SK-N-SH (cell line): ENCODE results near the gene WASF2. TPM values are rescaled to one million over a fixed set of nuclear protein-coding genes. Genes with fewer than 3 reads are reported as not detected.

Source experiments
- CTCF ChIA-PET: fragments of 300-600, 350-600 bp; formaldehyde crosslinking; extraction: SDS; loops from one replicate; lab custom pipeline; 2021; lab: Yijun Ruan, JAX
- POLR2A ChIA-PET: fragments of 350-600 bp; sonication (Branson Sonifier 250); formaldehyde crosslinking; extraction: SDS; loops from one replicate; lab custom pipeline; 2020; ENCODE audit warnings: antibody characterized with exemption, inconsistent platforms; lab: Yijun Ruan, JAX
- DNase-seq: peaks from one replicate; pipeline ENCODE4 v3.0.0; 2012
- H2AFZ ChIP-seq: fragments of 200-600 bp; sonication (generic); 2 replicates; pipeline ENCODE4 v1.8.1; 2016; ENCODE audit warnings: antibody characterized with exemption, mild to moderate bottlenecking, low read depth
- H3F3A ChIP-seq: fragments of 200-600 bp; sonication (generic); replicated peaks from 2 replicates; pipeline ENCODE3; 2016; ENCODE audit warnings: antibody characterized with exemption, mild to moderate bottlenecking; ENCODE audit not compliant: insufficient read depth
- H3K27ac ChIP-seq, 2 experiments: fragments of 200-500 bp in 1 of 2; fragments of 200-600 bp in 1 of 2; sonication (Bioruptor generic) in 1 of 2; sonication (generic), shearing (Covaris generic) in 1 of 2; 2 replicates each; pipeline versions ENCODE4 v1.5.1 to v1.6.1; 2014 to 2016; ENCODE audit warnings: low read depth in 2 of 2, inconsistent platforms in 1 of 2, low read length in 1 of 2, mild to moderate bottlenecking in 1 of 2, mixed read lengths in 1 of 2
- H3K27me3 ChIP-seq: fragments of 200-600 bp; sonication (generic), shearing (Covaris generic); 2 replicates; pipeline ENCODE4 v1.6.1; 2016; ENCODE audit warnings: mixed run types; ENCODE audit not compliant: insufficient read depth
- H3K36me3 ChIP-seq, 2 experiments: fragments of 200-500 bp in 1 of 2; fragments of 200-600 bp in 1 of 2; sonication (Bioruptor generic) in 1 of 2; sonication (generic) in 1 of 2; replicated peaks in 1 of 2; 2 replicates each; pipeline versions ENCODE3 to v1.5.1; 2014 to 2016; ENCODE audit warnings: low read length in 1 of 2, mild to moderate bottlenecking in 1 of 2; ENCODE audit not compliant: insufficient read depth in 2 of 2, control insufficient read depth in 1 of 2
- H3K4me1 ChIP-seq, 2 experiments: fragments of 200-500 bp in 1 of 2; fragments of 200-600 bp in 1 of 2; sonication (Bioruptor generic) in 1 of 2; sonication (generic), shearing (Covaris generic) in 1 of 2; 2 replicates each; pipeline versions ENCODE4 v1.5.1 to v1.6.1; 2014 to 2016; ENCODE audit warnings: low read depth in 1 of 2, low read length in 1 of 2, mixed run types in 1 of 2; ENCODE audit not compliant: insufficient read depth in 2 of 2, control insufficient read depth in 1 of 2
- H3K4me2 ChIP-seq: fragments of 200-600 bp; sonication (generic), shearing (Covaris generic); 2 replicates; pipeline ENCODE4 v1.6.1; 2017; ENCODE audit warnings: mixed run types
- H3K4me3 ChIP-seq, 2 experiments: fragments of 200-500 bp in 1 of 2; fragments of 200-600 bp in 1 of 2; sonication (Bioruptor generic) in 1 of 2; sonication (generic), shearing (Covaris generic) in 1 of 2; 2 replicates each; pipeline versions ENCODE4 v1.5.1 to v1.8.1; 2014 to 2016; ENCODE audit warnings: low read depth in 2 of 2, inconsistent platforms in 1 of 2, low read length in 1 of 2, mild to moderate bottlenecking in 1 of 2, mixed read lengths in 1 of 2, moderate library complexity in 1 of 2
- H3K79me2 ChIP-seq: fragments of 200-600 bp; sonication (generic); 2 replicates; pipeline ENCODE4 v1.8.1; 2017; ENCODE audit warnings: mild to moderate bottlenecking; ENCODE audit not compliant: insufficient read depth
- H3K9ac ChIP-seq: fragments of 200-600 bp; sonication (generic); 2 replicates; pipeline ENCODE4 v1.6.1; 2017; ENCODE audit warnings: mixed run types
- H3K9me2 ChIP-seq: fragments of 200-600 bp; sonication (generic); 2 replicates; pipeline ENCODE4 v1.6.1; 2017; ENCODE audit warnings: mixed run types
- H3K9me3 ChIP-seq: fragments of 200-600 bp; sonication (generic); 2 replicates; pipeline ENCODE4 v1.6.1; 2017; ENCODE audit warnings: mixed run types, mild to moderate bottlenecking, moderate library complexity
- H4K20me1 ChIP-seq: fragments of 200-600 bp; sonication (generic); 2 replicates; pipeline ENCODE4 v1.6.1; 2017; ENCODE audit warnings: mild to moderate bottlenecking, mixed run types; ENCODE audit not compliant: insufficient read depth
- CHD2 ChIP-seq: fragments of 150-350 bp; IDR thresholded peaks from 2 replicates; pipeline ENCODE4 v1.6.1; 2018; ENCODE audit warnings: low read length; ENCODE audit not compliant: partially characterized antibody
- EP300 ChIP-seq, 2 experiments: IDR thresholded peaks; 2 replicates each; pipeline versions ENCODE4 v1.4.0 to v1.6.1; 2012; ENCODE audit warnings: borderline replicate concordance in 1 of 2, low read depth in 1 of 2, low read length in 1 of 2
- FOXM1 ChIP-seq: IDR thresholded peaks from 2 replicates; pipeline ENCODE4 v1.4.0; 2012; ENCODE audit warnings: low read depth, mild to moderate bottlenecking
- GABPA ChIP-seq: IDR thresholded peaks from 2 replicates; pipeline ENCODE4 v1.4.0; 2012; ENCODE audit warnings: low read depth, mild to moderate bottlenecking
- GATA2 ChIP-seq: sonication (generic); formaldehyde crosslinking; IDR thresholded peaks from 2 replicates; pipeline ENCODE4 v1.5.0; 2020; ENCODE audit warnings: mild to moderate bottlenecking, missing genetic modification reagents
- JUND ChIP-seq: IDR thresholded peaks from 2 replicates; pipeline ENCODE4 v1.4.0; 2012
- NFIC ChIP-seq: IDR thresholded peaks from 2 replicates; pipeline ENCODE4 v1.4.0; 2012; ENCODE audit warnings: borderline replicate concordance
- NRF1 ChIP-seq: IDR thresholded peaks from 2 replicates; pipeline ENCODE4 v1.6.1; 2012; ENCODE audit warnings: low read depth, mild to moderate bottlenecking, low read length
- RAD21 ChIP-seq: IDR thresholded peaks from 2 replicates; pipeline ENCODE4 v1.6.1; 2012; ENCODE audit warnings: mild to moderate bottlenecking, low read length
- RFX5 ChIP-seq: IDR thresholded peaks from 2 replicates; pipeline ENCODE4 v1.6.1; 2012; ENCODE audit warnings: mild to moderate bottlenecking, improper control_type of control experiment, low read length
- RXRA ChIP-seq: IDR thresholded peaks from 2 replicates; pipeline ENCODE4 v1.4.0; 2012; ENCODE audit warnings: low read depth, mild to moderate bottlenecking, borderline replicate concordance
- SIN3A ChIP-seq: IDR thresholded peaks from 2 replicates; pipeline ENCODE4 v1.6.1; 2012; ENCODE audit warnings: low read depth, mild to moderate bottlenecking, low read length, moderate library complexity, borderline replicate concordance
- SMC3 ChIP-seq: IDR thresholded peaks from 2 replicates; pipeline ENCODE4 v1.6.1; 2012; ENCODE audit warnings: low read depth, low read length, improper control_type of control experiment
- TAF1 ChIP-seq: IDR thresholded peaks from 2 replicates; pipeline ENCODE4 v1.6.1; 2012; ENCODE audit warnings: low read depth, mild to moderate bottlenecking, low read length, moderate library complexity, borderline replicate concordance
- TCF12 ChIP-seq: IDR thresholded peaks from 2 replicates; pipeline ENCODE4 v1.4.0; 2012
- TEAD4 ChIP-seq: IDR thresholded peaks from 2 replicates; pipeline ENCODE4 v1.4.0; 2012; ENCODE audit warnings: mild to moderate bottlenecking, borderline replicate concordance; ENCODE audit not compliant: insufficient read depth
- WGBS: methylation state at CpG from one replicate; pipeline ENCODE4 v1.1.6; 2017; ENCODE audit warnings: low lambda C conversion rate; 5-methylcytosine and 5-hydroxymethylcytosine counted together
- polyA plus RNA-seq, 3 experiments: library from polyadenylated mRNA; depleted of rRNA; stranded (reverse); fragments of >200 nt; gene quantifications; 2 replicates each; pipeline ENCODE4 v1.2.3, GENCODE V29; 2012
- TF ChIP-seq, protein P1 (sequence below): fragments of 200-600 bp; sonication (generic); IDR thresholded peaks from 2 replicates; pipeline ENCODE4 v1.6.1; 2017; ENCODE audit warnings: antibody characterized with exemption, mild to moderate bottlenecking, moderate library complexity
- TF ChIP-seq, protein P2 (sequence below): IDR thresholded peaks from 2 replicates; pipeline ENCODE4 v1.4.0; 2012; ENCODE audit warnings: low read depth, borderline replicate concordance
- TF ChIP-seq, protein P3 (sequence below): IDR thresholded peaks from 2 replicates; pipeline ENCODE4 v1.4.0; 2012; ENCODE audit warnings: low read depth
- TF ChIP-seq, protein P4 (sequence below): IDR thresholded peaks from 2 replicates; pipeline ENCODE4; 2012

The WASF2 gene
- polyA plus RNA-seq, 1 of the 3 experiments (the other 2 are of a cell fraction) = 27.1 TPM

DNA sequence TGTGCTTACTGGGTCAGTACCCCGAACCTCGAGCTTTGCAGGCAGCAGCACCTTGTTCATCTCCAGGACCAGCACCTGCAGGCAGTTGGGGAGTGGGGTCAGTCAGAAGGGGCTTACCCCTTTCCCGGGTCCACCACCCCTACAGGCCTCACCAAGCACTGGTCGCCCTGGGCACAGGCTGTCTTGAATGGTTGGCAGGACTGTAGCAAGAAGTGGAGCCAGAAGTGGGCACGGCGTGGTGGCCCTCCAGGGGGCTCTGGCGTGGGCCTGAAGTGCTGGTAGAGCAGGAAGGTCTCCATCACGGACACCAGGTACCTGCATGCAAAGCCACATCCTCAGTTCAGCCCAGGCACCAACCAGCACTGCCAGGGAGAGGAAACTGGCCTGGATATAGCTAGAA is 128.4 kb downstream of the WASF2 start:
- H3F3A ChIP-seq = no peaks in the 10 kb centered on the region
- no peaks in the 10 kb centered on the region for H4K20me1 ChIP-seq
- CTCF ChIA-PET = interaction anchor here (1.0 to 2.5 kb wide), 8 partner anchors 8 to 245 kb away, joined by 3 to 10 read pairs (median 6); partner anchors contain the start of gene GPR3
- peaks cover 9% of the 10 kb centered on the region; the same call in 1 of the 2 replicates for H3K79me2 ChIP-seq
- H3K27me3 ChIP-seq = no peaks in the 10 kb centered on the region
- no peaks in the 10 kb centered on the region for H3K9me2 ChIP-seq
- no peak overlapping the region for H2AFZ ChIP-seq
- TF ChIP-seq, protein P1, sequence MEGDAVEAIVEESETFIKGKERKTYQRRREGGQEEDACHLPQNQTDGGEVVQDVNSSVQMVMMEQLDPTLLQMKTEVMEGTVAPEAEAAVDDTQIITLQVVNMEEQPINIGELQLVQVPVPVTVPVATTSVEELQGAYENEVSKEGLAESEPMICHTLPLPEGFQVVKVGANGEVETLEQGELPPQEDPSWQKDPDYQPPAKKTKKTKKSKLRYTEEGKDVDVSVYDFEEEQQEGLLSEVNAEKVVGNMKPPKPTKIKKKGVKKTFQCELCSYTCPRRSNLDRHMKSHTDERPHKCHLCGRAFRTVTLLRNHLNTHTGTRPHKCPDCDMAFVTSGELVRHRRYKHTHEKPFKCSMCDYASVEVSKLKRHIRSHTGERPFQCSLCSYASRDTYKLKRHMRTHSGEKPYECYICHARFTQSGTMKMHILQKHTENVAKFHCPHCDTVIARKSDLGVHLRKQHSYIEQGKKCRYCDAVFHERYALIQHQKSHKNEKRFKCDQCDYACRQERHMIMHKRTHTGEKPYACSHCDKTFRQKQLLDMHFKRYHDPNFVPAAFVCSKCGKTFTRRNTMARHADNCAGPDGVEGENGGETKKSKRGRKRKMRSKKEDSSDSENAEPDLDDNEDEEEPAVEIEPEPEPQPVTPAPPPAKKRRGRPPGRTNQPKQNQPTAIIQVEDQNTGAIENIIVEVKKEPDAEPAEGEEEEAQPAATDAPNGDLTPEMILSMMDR = no peak
- no peak for TF ChIP-seq RFX5
- no peak for TF ChIP-seq NFIC
- no peak for TF ChIP-seq FOXM1
- TF ChIP-seq, protein P2, sequence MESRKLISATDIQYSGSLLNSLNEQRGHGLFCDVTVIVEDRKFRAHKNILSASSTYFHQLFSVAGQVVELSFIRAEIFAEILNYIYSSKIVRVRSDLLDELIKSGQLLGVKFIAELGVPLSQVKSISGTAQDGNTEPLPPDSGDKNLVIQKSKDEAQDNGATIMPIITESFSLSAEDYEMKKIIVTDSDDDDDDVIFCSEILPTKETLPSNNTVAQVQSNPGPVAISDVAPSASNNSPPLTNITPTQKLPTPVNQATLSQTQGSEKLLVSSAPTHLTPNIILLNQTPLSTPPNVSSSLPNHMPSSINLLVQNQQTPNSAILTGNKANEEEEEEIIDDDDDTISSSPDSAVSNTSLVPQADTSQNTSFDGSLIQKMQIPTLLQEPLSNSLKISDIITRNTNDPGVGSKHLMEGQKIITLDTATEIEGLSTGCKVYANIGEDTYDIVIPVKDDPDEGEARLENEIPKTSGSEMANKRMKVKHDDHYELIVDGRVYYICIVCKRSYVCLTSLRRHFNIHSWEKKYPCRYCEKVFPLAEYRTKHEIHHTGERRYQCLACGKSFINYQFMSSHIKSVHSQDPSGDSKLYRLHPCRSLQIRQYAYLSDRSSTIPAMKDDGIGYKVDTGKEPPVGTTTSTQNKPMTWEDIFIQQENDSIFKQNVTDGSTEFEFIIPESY = no peak
- no peak for TF ChIP-seq EP300 (IDR thresholded peaks at IDR 0.05; ENCODE audit: borderline replicate concordance in 1 of 2, low read depth in 1 of 2, low read length in 1 of 2)
- no peak for TF ChIP-seq GABPA
- TF ChIP-seq, protein P3, sequence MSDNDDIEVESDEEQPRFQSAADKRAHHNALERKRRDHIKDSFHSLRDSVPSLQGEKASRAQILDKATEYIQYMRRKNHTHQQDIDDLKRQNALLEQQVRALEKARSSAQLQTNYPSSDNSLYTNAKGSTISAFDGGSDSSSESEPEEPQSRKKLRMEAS = no peak
- no peak for TF ChIP-seq SMC3
- TF ChIP-seq GATA2 (CRISPR knock-in tag) = no peak
- no peak for TF ChIP-seq TAF1
- TF ChIP-seq RXRA = no peak
- TF ChIP-seq SIN3A = no peak
- TF ChIP-seq, protein P4, sequence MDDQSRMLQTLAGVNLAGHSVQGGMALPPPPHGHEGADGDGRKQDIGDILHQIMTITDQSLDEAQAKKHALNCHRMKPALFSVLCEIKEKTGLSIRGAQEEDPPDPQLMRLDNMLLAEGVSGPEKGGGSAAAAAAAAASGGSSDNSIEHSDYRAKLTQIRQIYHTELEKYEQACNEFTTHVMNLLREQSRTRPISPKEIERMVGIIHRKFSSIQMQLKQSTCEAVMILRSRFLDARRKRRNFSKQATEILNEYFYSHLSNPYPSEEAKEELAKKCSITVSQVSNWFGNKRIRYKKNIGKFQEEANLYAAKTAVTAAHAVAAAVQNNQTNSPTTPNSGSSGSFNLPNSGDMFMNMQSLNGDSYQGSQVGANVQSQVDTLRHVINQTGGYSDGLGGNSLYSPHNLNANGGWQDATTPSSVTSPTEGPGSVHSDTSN = no peak
- no peak for TF ChIP-seq RAD21
- TF ChIP-seq NRF1 = no peak
- no peak for TF ChIP-seq CHD2
- no peak for TF ChIP-seq TCF12
- TF ChIP-seq TEAD4 = no peak
- TF ChIP-seq JUND = no peak
- 80% methylated on average over 2 of the region's 8 CpGs for WGBS
- POLR2A ChIA-PET = no interaction called here
- peaks cover 0 to 14% of the 10 kb centered on the region in 2 experiments; a peak in 1 of 4 replicates for H3K4me1 ChIP-seq
- H3K4me3 ChIP-seq = no peak overlapping the region
- no peak overlapping the region for H3K27ac ChIP-seq
- H3K9me3 ChIP-seq = no peaks in the 10 kb centered on the region
- H3K36me3 ChIP-seq = peaks cover 0 to 27% of the 10 kb centered on the region in 2 experiments
- DNase-seq = no peak
- H3K4me2 ChIP-seq = no peak overlapping the region
- H3K9ac ChIP-seq = no peak overlapping the region
